Stimulated activated effector memory CD8-positive, alpha-beta T cell treated with anti-CD3 and anti-CD28 coated beads, Interleukin-12 subunit alpha, Interleukin-12 subunit beta, amount 100 ng/mL, for 72 hours (primary cell): ENCODE results near the gene DACT2.

Experiments
- ATAC-seq: fragments of 150-1000 bp; cut with Tn5 transposase; 2 replicates; pipeline ENCODE4 v1.10.0; 2021
- DNase-seq, 2 donors: peaks; one replicate each; pipeline ENCODE4 v3.0.0; 2021 to 2022; ENCODE audit warnings: low spot score in 2 of 2
- H3K27ac Mint-ChIP-seq: one replicate; pipeline ENCODE4 v1.8.0; 2022; ENCODE audit warnings: mild to moderate bottlenecking, mixed read lengths
- H3K36me3 Mint-ChIP-seq: one replicate; pipeline ENCODE4 v1.8.0; 2022; ENCODE audit warnings: mild to moderate bottlenecking, mixed read lengths
- H3K4me1 Mint-ChIP-seq: one replicate; pipeline ENCODE4 v1.8.0; 2022; ENCODE audit warnings: mixed read lengths
- H3K4me3 Mint-ChIP-seq: one replicate; pipeline ENCODE4 v1.8.0; 2022; ENCODE audit warnings: mild to moderate bottlenecking, mixed read lengths
- H3K9me3 Mint-ChIP-seq: one replicate; pipeline ENCODE4 v1.8.0; 2022; ENCODE audit warnings: mixed read lengths

Gene DACT2, protein sequence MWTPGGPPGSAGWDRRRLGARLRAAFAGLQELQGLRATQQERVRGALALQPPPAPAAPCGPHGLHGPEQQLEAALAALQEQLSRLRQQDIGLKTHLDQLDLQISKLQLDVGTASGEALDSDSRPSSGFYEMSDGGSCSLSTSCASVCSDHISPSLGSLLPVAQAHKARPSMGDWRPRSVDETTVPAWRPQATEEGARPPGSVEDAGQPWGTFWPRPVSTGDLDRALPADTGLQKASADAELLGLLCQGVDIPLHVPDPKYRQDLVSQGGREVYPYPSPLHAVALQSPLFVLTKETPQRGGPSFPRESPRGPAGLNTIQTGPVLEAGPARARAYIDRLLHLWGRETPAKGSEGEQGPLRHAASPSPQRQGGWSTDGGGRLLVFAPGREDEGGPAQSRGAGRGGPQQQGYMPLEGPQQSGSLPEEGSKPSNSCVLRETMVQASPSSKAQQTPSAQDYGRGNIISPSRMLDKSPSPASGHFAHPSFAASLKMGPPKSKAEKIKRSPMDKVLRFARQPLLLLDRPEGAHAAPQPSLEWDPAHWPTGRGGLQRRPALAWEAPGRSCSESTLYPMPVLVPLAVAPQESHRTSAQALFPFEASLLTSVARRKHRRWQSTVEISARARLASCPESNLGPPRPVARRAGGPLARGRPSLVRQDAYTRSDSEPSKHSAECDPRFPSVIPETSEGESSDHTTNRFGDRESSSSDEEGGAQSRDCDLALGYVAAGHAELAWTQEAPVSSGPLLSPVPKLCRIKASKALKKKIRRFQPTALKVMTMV

DNA sequence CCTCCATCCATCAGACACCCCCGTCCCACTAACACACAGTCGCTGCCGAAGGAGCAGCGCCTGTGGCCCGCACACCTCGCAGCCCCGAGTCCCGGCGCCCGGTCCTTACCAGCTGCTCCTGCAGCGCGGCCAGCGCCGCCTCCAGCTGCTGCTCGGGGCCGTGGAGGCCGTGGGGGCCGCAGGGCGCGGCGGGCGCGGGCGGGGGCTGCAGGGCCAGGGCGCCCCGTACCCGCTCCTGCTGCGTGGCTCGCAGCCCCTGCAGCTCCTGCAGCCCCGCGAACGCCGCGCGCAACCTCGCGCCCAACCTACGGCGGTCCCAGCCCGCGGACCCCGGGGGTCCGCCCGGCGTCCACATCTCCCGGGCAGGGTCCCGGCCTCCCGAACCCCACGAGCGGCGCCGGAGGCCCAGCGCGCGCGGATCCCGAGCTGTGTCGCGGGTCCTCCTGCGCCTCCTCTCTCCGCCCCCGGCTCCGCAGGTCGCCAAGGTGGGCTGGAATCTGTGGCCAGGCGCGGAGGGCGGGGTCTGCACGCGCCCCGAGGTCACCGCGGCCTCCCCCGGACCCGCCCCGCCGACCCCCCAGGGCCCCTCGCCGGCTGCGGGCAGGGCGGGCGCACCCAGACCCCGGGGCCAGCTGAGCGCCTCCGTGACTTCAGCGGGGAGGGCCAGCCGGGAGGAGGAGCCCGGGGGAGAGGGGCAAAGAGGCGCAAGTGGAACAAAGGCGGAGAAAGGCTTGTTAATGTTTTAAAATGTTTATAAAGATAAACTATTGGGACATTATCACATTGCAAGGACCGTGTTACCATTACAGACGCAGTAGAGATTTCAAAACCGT is at the start of gene DACT2:
Gene DACT2, minus strand, starts transcription at position 499 of the 833 bp plus-strand sequence. Its CDS starts 144 bp downstream, at position 355.
- Mint-ChIP-seq H3K36me3 (no peaks in the 10 kb centered on the region), H3K27ac (no peak within 1 kb of the TSS), H3K9me3 (peaks cover 3% of the 10 kb centered on the region), H3K4me3 (no peak within 1 kb of the TSS), H3K4me1 (no peaks in the 10 kb centered on the region)
- ATAC-seq (no peak), DNase-seq (no peak)

DNA sequence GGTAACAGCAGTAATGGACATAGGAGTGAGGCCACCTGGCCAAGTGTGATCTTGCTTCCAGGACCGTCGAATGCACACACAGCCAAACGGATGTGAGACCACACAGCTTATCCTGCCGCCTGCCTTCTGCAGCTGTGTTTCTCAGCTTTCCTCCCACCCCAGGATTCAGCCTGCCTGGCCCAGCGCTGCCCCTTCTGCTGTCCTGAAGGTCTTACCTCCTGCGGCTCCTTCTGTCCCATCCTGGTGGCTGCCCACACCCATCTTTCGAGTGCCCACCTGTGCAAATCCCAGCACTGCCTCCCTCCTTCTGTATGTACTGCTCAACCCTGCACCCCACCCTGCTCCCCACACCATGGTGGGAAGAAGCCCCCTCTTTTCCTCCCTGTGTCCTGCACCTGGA is 49.4 kb upstream of the DACT2 start:
- Mint-ChIP-seq H3K4me3 (no peak overlapping the region), H3K27ac (no peak overlapping the region), H3K9me3 (no peaks in the 10 kb centered on the region), H3K36me3 (no peaks in the 10 kb centered on the region), H3K4me1 (no peaks in the 10 kb centered on the region)
- no peak for ATAC-seq
- no peak for DNase-seq

DNA sequence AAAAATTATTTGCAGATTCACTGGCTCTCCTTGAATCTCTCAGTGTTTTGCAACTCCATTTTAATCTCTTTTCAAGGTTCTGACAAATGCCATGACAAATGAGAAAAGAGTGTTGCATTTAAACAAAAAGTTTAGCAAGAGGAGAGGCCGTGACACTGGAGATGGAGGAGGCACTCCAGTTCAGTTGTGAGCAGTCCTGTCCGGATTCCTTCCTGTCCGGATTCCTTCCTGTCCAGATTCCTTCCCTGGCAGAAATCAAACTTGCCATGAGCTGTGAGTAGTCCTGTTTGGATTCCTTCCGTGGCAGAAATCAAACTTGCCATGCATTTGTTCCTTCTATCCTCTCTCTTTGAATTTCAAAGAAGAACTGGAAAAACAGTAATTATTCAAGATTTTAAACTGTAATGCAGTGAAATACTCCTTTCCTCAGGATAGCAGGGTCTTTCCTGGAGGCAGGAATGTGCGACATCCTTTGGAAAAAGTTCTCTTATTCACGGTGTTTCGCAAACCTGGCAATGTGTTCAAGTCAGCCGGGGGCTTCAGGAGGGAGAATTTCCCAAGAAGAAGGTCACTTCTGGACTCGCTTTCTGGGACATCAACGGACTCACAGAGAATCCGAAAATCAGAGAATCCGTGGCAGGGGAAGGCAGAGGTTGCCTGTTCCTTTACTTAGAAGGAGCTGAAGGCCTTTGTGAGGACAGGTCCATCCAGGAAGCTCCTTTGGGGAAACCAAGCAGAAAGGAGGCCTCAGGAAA is 48.7 kb upstream of the DACT2 start:
- H3K9me3 Mint-ChIP-seq, result no peaks in the 10 kb centered on the region
- H3K4me3 Mint-ChIP-seq, result no peak overlapping the region
- H3K36me3 Mint-ChIP-seq, result no peaks in the 10 kb centered on the region
- DNase-seq, result no peak
- no peak for ATAC-seq
- no peak overlapping the region for H3K27ac Mint-ChIP-seq
- no peaks in the 10 kb centered on the region for H3K4me1 Mint-ChIP-seq

DNA sequence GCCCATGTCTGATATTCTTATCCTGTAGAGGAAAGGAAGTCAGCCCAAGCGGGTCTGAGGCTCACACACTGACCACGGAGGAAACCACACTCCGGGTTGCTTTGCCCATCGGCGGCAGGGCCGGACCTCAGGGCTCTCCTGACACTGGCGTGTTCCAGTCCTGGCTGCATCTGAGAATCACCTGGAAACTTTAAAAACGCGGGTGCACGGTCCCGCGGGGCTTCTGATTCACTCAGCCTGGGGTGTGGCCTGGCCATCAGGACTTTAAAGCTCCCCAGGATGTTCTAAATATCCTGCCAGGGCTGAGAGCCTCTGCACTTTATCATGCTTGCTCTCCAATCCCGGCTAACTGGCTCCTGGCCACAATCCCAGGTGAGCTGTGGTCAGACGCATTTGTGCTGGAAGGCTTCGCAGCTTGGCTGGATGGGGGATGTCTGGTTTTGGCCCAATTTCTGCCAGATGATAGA is 47.7 kb upstream of the DACT2 start:
- Mint-ChIP-seq H3K9me3 (no peaks in the 10 kb centered on the region), H3K4me3 (no peak overlapping the region), H3K4me1 (no peaks in the 10 kb centered on the region), H3K27ac (no peak overlapping the region), H3K36me3 (no peaks in the 10 kb centered on the region)
- DNase-seq (no peak), ATAC-seq (no peak)

DNA sequence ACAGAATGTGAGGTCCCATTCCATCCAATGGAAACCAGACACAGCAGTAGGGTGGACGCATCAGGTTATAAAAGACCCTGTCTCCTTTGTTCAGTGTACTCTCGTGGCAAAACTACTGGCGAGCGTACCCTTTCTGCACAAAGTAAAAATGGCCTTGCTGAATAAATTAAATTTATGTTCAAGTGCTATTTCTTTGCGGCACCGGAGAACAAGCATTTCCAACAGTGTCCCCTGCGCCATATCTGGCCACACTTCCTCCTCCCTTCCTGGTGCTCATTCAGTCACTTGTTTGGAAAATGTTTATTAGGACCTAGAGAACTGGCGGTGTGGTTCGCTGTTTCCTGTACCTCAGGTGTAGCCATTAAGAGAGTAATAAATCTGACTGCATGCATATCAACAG is 46.9 kb upstream of the DACT2 start:
- no peak for DNase-seq
- Mint-ChIP-seq H3K4me1 (no peaks in the 10 kb centered on the region), H3K4me3 (no peak overlapping the region), H3K27ac (no peak overlapping the region), H3K9me3 (peaks cover 1% of the 10 kb centered on the region), H3K36me3 (no peaks in the 10 kb centered on the region)
- ATAC-seq, result no peak

DNA sequence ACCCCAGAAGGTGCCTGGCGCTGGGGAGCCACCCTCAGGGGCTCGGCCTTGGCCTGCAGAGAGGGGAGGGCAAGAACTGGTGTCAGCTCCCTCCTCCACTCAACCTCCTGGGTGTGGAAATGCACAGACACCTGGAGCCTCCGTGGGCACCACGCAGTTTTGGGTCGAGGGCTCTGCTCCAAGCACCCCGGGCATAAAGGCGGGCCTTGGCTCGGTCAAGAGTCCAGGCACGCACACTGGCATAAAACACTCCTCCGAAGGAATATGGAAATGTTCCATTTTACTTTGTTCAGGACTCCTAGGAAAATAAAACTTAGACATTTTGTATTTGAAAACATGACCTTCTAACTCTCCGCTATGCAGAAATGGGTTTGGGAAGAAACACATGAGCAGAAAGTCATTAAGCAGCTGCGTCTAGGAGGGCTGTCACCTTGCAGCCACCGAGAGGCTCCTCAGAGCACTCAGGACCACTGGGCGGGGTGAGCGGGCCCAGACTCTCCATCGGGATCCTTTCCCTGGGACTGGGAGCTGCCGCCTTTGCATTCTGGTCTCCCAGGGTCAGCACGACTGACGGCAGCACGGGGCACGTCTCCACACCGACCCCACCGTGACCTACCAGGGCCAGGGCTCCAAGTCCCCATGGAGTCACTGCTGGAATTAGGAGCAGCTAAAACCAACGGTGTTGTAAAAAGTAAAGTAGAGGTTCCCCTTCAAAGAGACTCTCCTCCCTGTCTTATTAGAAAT is 46.0 kb upstream of the DACT2 start:
- Mint-ChIP-seq H3K4me1 (no peaks in the 10 kb centered on the region), H3K4me3 (no peak overlapping the region), H3K9me3 (peaks cover 3% of the 10 kb centered on the region), H3K27ac (no peak overlapping the region), H3K36me3 (no peaks in the 10 kb centered on the region)
- no peak for ATAC-seq
- DNase-seq, result no peak

DNA sequence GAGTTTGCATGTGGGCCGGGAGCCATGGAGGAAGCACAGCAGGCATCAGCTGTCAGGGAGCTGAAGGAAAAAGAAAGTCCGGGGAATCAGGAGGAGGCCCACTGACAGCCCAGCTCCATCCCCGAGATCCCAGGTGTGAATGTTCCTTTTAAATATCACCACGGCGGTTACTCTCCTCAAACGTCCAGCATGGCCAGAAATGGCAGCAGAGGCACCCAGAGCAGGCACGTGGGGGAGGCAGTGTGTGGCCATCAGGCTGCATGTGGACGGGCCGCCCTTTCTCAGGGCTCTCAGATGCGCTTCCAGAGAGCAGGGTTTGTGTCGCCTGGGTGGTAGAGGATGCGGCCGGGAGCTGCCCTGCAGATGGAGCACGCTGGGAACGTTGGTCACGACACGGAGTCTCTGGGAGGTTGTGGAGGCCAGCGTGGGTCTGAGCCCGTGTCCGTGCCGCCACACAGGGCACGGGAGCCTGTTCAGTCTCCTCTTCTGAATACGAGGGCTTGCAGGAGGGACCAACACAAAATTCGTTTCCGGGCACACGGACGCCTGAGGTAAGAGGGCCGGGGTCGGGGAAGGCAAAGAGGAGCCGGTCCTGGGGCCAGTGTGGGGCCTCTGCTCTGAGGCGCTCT is 45.3 kb upstream of the DACT2 start:
- ATAC-seq, result no peak
- no peaks in the 10 kb centered on the region for H3K4me1 Mint-ChIP-seq
- no peak overlapping the region for H3K27ac Mint-ChIP-seq
- DNase-seq, result no peak
- H3K4me3 Mint-ChIP-seq, result no peak overlapping the region
- peaks cover 3% of the 10 kb centered on the region for H3K9me3 Mint-ChIP-seq
- H3K36me3 Mint-ChIP-seq, result no peaks in the 10 kb centered on the region

DNA sequence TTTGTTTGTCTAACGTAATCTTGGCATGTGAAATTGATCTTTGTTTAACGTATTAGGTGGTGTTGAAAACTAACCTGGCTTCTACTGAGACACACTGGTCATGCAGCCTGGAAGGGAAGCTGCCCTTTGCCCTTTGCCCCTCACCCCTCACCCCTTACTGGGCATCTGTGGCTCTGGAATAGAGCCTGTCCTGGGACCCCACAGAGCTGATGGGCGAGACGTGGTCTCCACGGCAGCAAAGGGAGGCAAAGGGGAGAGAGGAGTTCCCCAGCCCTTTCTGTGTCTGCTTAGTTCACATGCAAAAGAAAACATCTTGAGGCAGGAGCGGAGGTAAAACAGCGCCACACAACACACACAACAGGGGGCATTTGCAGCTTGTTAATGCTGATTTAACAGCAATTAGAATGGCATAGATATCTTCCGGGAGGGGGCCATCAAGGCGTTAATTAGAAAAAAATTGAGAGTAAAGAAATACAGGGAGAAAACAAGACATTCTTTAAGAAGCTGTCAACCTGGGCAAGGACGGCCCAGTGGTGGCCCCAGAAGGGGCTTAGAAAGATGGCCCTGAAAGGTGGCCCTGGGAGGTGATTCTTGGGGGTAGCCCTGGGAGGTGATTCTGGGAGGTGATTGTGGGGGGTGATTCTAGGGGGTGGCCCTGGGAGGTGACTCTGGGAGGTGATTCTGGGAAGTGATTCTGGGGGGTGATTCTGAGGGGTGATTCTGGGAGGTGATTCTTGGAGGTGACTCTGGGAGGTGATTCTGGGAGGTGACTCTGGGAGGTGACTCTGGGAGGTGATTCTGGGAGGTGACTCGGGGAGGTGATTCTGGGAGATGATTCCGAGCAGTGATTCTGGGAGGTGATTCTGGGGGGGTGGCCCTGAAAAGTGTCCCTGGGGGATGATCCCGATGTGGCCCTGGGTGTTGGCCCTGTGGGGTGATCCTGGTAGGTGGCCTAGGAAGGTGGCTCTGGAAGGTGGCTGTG is 44.5 kb upstream of the DACT2 start:
- Mint-ChIP-seq H3K27ac (no peak overlapping the region), H3K9me3 (peaks cover 3% of the 10 kb centered on the region), H3K36me3 (no peaks in the 10 kb centered on the region), H3K4me3 (no peak overlapping the region), H3K4me1 (no peaks in the 10 kb centered on the region)
- ATAC-seq (no peak), DNase-seq (no peak)

DNA sequence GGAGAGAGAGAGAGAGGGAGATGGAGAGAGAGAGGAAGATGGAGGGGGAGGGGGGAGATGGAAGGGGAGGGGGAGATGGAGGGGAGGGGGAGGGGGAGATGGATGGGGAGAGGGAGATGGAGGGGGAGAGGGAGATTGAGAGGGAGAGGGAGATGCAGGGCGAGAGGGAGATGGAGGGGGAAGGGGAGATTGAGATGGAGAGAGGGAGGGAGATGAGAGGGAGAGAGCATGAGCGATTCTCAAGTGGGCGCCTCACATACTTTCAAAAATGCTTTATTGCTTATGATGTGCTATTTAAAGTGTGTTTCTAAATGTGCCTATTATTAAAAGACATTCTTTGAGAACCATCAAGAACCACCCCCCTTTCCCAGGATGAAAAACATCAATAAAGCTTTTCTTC is 43.7 kb upstream of the DACT2 start:
- Mint-ChIP-seq H3K27ac (no peak overlapping the region), H3K9me3 (peaks cover 3% of the 10 kb centered on the region), H3K4me3 (no peak overlapping the region), H3K36me3 (no peaks in the 10 kb centered on the region), H3K4me1 (no peaks in the 10 kb centered on the region)
- DNase-seq (no peak), ATAC-seq (no peak)

DNA sequence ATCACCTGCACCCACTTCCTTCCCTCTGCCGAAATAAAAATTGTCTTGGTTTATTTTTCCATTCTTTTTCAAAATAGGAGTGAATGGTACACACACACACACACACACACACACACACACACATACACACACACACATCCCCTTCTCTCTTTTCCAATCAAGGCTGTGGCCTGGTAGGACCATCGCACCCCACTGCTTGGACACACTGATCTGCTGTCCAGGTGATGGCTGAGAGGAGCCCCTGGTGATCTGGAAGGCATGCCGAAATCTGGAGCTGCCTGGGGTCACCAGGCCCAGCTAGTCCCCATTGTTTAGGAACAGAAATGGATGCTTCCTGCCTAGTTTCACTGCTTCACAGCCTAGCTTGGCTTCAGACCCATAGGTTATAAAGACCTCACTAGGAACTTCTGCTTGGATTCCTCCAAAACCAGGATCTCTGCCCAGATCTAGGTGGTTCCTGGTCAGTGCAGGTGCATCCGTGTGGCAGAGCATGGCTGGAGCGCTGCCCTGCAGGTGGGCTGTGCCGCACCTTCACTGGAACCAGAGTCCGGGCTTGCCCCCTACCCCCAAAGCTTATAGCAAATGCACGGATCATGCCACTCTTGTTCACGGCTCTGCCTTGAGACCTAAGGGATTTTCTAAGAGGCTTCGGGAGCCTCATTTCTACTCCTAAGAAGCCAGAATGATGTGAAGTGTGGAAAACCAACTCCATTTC is 42.9 kb upstream of the DACT2 start:
- H3K36me3 Mint-ChIP-seq, result no peaks in the 10 kb centered on the region
- H3K4me1 Mint-ChIP-seq, result no peaks in the 10 kb centered on the region
- H3K4me3 Mint-ChIP-seq, result no peak overlapping the region
- peaks cover 3% of the 10 kb centered on the region for H3K9me3 Mint-ChIP-seq
- H3K27ac Mint-ChIP-seq, result no peak overlapping the region
- ATAC-seq (no peak), DNase-seq (no peak)

DNA sequence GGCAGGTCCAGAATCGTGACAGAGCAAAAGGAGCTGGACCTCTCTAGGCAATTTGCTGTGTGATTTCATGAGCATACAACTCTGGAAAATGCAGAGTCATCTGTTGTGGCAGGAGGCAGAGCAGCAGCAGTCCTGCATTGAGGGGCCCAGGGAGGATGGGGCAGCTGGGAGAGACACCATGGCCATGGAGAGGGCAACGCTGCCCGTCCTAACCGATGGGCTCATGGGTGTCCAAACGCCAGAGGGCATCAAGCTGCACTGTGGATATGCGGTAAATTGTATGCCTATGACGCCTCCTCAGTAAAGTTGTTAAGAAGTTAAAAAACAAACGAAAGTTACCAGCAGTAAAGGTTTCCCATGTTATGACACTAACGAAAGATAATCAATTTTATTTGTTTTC is 42.2 kb upstream of the DACT2 start:
- Mint-ChIP-seq H3K4me3 (no peak overlapping the region), H3K9me3 (peaks cover 3% of the 10 kb centered on the region), H3K27ac (no peak overlapping the region), H3K36me3 (no peaks in the 10 kb centered on the region), H3K4me1 (no peaks in the 10 kb centered on the region)
- no peak for DNase-seq
- ATAC-seq, result no peak

DNA sequence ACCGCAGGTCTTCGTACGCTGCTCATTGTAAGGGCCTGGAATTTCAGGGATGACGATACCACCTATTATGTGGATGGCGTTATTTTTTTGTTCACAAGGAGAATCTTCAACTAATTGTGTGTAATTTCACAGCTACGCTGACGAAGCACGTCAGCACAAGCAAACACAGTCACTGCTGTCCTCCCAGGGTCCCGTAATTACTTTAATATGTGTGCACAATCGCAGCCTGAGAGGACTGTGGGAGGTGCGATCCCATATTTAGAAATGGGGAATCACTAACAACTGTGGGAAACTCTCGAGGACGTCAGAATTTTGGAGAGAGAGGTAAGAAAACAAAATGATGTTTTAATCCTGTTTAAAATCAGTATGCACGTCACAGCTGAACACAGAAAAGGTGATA is 40.2 kb upstream of the DACT2 start:
- Mint-ChIP-seq H3K27ac (no peak overlapping the region), H3K4me3 (no peak overlapping the region), H3K4me1 (no peaks in the 10 kb centered on the region), H3K9me3 (peaks cover 3% of the 10 kb centered on the region), H3K36me3 (no peaks in the 10 kb centered on the region)
- ATAC-seq, result no peak
- DNase-seq, result no peak
